ENCODE data around the gene CLCN1.
"Not testable (repeated sequence)": the region's sequence is repeated elsewhere in the genome, so short reads cannot be mapped to it uniquely, and the experiment has no call there.

The CLCN1 gene

GRCh38 chr7:143285470-143285778 is 30.5 kb upstream of the CLCN1 start:
- Histone ChIP-seq H3K9me3 (ENCODE audit: control insufficient read depth, low read length) (no peaks in the 10 kb centered on the region), H3K36me3 (ENCODE audit: control insufficient read depth, insufficient read depth, low read length, severe bottlenecking) (no peaks in the 10 kb centered on the region), H3K9ac (ENCODE audit: low read length) (no peak overlapping the region), H3K4me1 (ENCODE audit: control insufficient read depth, insufficient read depth, low read length) (peaks cover 9% of the 10 kb centered on the region), H3K4me3 (ENCODE audit: low read length) (no peak overlapping the region), H3K27me3 (replicated peaks; ENCODE audit: control insufficient read depth, insufficient read depth, low read length) (no peaks in the 10 kb centered on the region)
- no peak for DNase-seq (ENCODE audit: low read depth)

- no peaks in the 10 kb centered on the region for H3K36me3 ChIP-seq (ENCODE audit: control insufficient read depth, insufficient read depth, low read length, severe bottlenecking)
- H3K4me3 ChIP-seq (ENCODE audit: low read length), result no peak overlapping the region
- H3K9me3 ChIP-seq (ENCODE audit: control insufficient read depth, low read length), result no peaks in the 10 kb centered on the region
- H3K9ac ChIP-seq (ENCODE audit: low read length), result no peak overlapping the region
- H3K4me1 ChIP-seq (ENCODE audit: control insufficient read depth, insufficient read depth, low read length), result peaks cover 9% of the 10 kb centered on the region
- no peaks in the 10 kb centered on the region for H3K27me3 ChIP-seq (replicated peaks; ENCODE audit: control insufficient read depth, insufficient read depth, low read length)
- no peak for DNase-seq (ENCODE audit: low read depth)
Observed at GRCh38 chr7:143285806-143286521, 29.9 kb upstream of the CLCN1 start.

GRCh38 chr7:143286522-143286890 is 29.4 kb upstream of the CLCN1 start:
- Histone ChIP-seq H3K4me3 (ENCODE audit: low read length) (no peak overlapping the region), H3K27me3 (replicated peaks; ENCODE audit: control insufficient read depth, insufficient read depth, low read length) (no peaks in the 10 kb centered on the region), H3K4me1 (ENCODE audit: control insufficient read depth, insufficient read depth, low read length) (peaks cover 9% of the 10 kb centered on the region), H3K9ac (ENCODE audit: low read length) (no peak overlapping the region), H3K9me3 (ENCODE audit: control insufficient read depth, low read length) (no peaks in the 10 kb centered on the region), H3K36me3 (ENCODE audit: control insufficient read depth, insufficient read depth, low read length, severe bottlenecking) (no peaks in the 10 kb centered on the region)
- DNase-seq (ENCODE audit: low read depth), result no peak

GRCh38 chr7:143287339-143287934 is 28.5 kb upstream of the CLCN1 start:
- DNase-seq (ENCODE audit: low read depth), result no peak
- peaks cover 7% of the 10 kb centered on the region for H3K36me3 ChIP-seq (ENCODE audit: control insufficient read depth, insufficient read depth, low read length, severe bottlenecking)
- peak overlapping the region; percentile 73 for H3K4me3 ChIP-seq (ENCODE audit: low read length)
- H3K4me1 ChIP-seq (ENCODE audit: control insufficient read depth, insufficient read depth, low read length), result peaks cover 9% of the 10 kb centered on the region
- no peaks in the 10 kb centered on the region for H3K9me3 ChIP-seq (ENCODE audit: control insufficient read depth, low read length)
- no peaks in the 10 kb centered on the region for H3K27me3 ChIP-seq (replicated peaks; ENCODE audit: control insufficient read depth, insufficient read depth, low read length)
- H3K9ac ChIP-seq (ENCODE audit: low read length), result peak overlapping the region; percentile 18

- Histone ChIP-seq H3K9me3 (ENCODE audit: control insufficient read depth, low read length) (no peaks in the 10 kb centered on the region), H3K36me3 (ENCODE audit: control insufficient read depth, insufficient read depth, low read length, severe bottlenecking) (peaks cover 13% of the 10 kb centered on the region), H3K4me1 (ENCODE audit: control insufficient read depth, insufficient read depth, low read length) (peaks cover 9% of the 10 kb centered on the region), H3K4me3 (ENCODE audit: low read length) (peak within 1 kb of the TSS; percentile 96), H3K9ac (ENCODE audit: low read length) (peak within 1 kb of the TSS; percentile 93), H3K27me3 (replicated peaks; ENCODE audit: control insufficient read depth, insufficient read depth, low read length) (no peaks in the 10 kb centered on the region)
- peak; percentile 98 for DNase-seq (ENCODE audit: low read depth)
Observed at GRCh38 chr7:143287935-143288826, 27.7 kb upstream of the CLCN1 start, which contains the start of gene CASP2. Gene CASP2 (plus strand): TSS chr7:143288351. CDS start chr7:143288456, 105 bp downstream.

- Histone ChIP-seq H3K4me1 (ENCODE audit: control insufficient read depth, insufficient read depth, low read length) (peaks cover 9% of the 10 kb centered on the region), H3K27me3 (replicated peaks; ENCODE audit: control insufficient read depth, insufficient read depth, low read length) (no peaks in the 10 kb centered on the region), H3K9me3 (ENCODE audit: control insufficient read depth, low read length) (no peaks in the 10 kb centered on the region), H3K9ac (ENCODE audit: low read length) (peak overlapping the region; percentile 93), H3K36me3 (ENCODE audit: control insufficient read depth, insufficient read depth, low read length, severe bottlenecking) (peaks cover 19% of the 10 kb centered on the region), H3K4me3 (ENCODE audit: low read length) (peak overlapping the region; percentile 96)
- peak; percentile 68 for DNase-seq (ENCODE audit: low read depth)
Observed at GRCh38 chr7:143288836-143289235, 27.1 kb upstream of the CLCN1 start.

GRCh38 chr7:143289421-143289820 is 26.5 kb upstream of the CLCN1 start:
- Histone ChIP-seq H3K36me3 (ENCODE audit: control insufficient read depth, insufficient read depth, low read length, severe bottlenecking) (peaks cover 25% of the 10 kb centered on the region), H3K4me3 (ENCODE audit: low read length) (peak overlapping the region; percentile 96), H3K9ac (ENCODE audit: low read length) (peak overlapping the region; percentile 93), H3K4me1 (ENCODE audit: control insufficient read depth, insufficient read depth, low read length) (peaks cover 9% of the 10 kb centered on the region), H3K9me3 (ENCODE audit: control insufficient read depth, low read length) (no peaks in the 10 kb centered on the region), H3K27me3 (replicated peaks; ENCODE audit: control insufficient read depth, insufficient read depth, low read length) (no peaks in the 10 kb centered on the region)
- peak; percentile 26 for DNase-seq (ENCODE audit: low read depth)

GRCh38 chr7:143289888-143290287 is 26.0 kb upstream of the CLCN1 start:
- not testable (repeated sequence) for H3K4me1 ChIP-seq (ENCODE audit: control insufficient read depth, insufficient read depth, low read length); H3K27me3 ChIP-seq (replicated peaks; ENCODE audit: control insufficient read depth, insufficient read depth, low read length); DNase-seq (ENCODE audit: low read depth); H3K9me3 ChIP-seq (ENCODE audit: control insufficient read depth, low read length)
- peak overlapping the region; percentile 93 for H3K9ac ChIP-seq (ENCODE audit: low read length)
- peaks cover 30% of the 10 kb centered on the region for H3K36me3 ChIP-seq (ENCODE audit: control insufficient read depth, insufficient read depth, low read length, severe bottlenecking)
- peak overlapping the region; percentile 96 for H3K4me3 ChIP-seq (ENCODE audit: low read length)

GRCh38 chr7:143290293-143290692 is 25.6 kb upstream of the CLCN1 start:
- Histone ChIP-seq H3K4me1 (ENCODE audit: control insufficient read depth, insufficient read depth, low read length) (peaks cover 9% of the 10 kb centered on the region), H3K27me3 (replicated peaks; ENCODE audit: control insufficient read depth, insufficient read depth, low read length) (no peaks in the 10 kb centered on the region), H3K9me3 (ENCODE audit: control insufficient read depth, low read length) (no peaks in the 10 kb centered on the region), H3K9ac (ENCODE audit: low read length) (no peak overlapping the region), H3K36me3 (ENCODE audit: control insufficient read depth, insufficient read depth, low read length, severe bottlenecking) (peaks cover 34% of the 10 kb centered on the region), H3K4me3 (ENCODE audit: low read length) (no peak overlapping the region)
- no peak for DNase-seq (ENCODE audit: low read depth)

- Histone ChIP-seq H3K9me3 (ENCODE audit: control insufficient read depth, low read length) (no peaks in the 10 kb centered on the region), H3K4me1 (ENCODE audit: control insufficient read depth, insufficient read depth, low read length) (peaks cover 9% of the 10 kb centered on the region), H3K36me3 (ENCODE audit: control insufficient read depth, insufficient read depth, low read length, severe bottlenecking) (peaks cover 53% of the 10 kb centered on the region), H3K27me3 (replicated peaks; ENCODE audit: control insufficient read depth, insufficient read depth, low read length) (no peaks in the 10 kb centered on the region), H3K4me3 (ENCODE audit: low read length) (no peak overlapping the region), H3K9ac (ENCODE audit: low read length) (no peak overlapping the region)
- DNase-seq (ENCODE audit: low read depth), result no peak
Observed at GRCh38 chr7:143292876-143293275, 23.0 kb upstream of the CLCN1 start.

- DNase-seq (ENCODE audit: low read depth), result peak; percentile 16
- Histone ChIP-seq H3K4me3 (ENCODE audit: low read length) (no peak overlapping the region), H3K9ac (ENCODE audit: low read length) (no peak overlapping the region), H3K36me3 (ENCODE audit: control insufficient read depth, insufficient read depth, low read length, severe bottlenecking) (peaks cover 73% of the 10 kb centered on the region), H3K9me3 (ENCODE audit: control insufficient read depth, low read length) (no peaks in the 10 kb centered on the region), H3K27me3 (replicated peaks; ENCODE audit: control insufficient read depth, insufficient read depth, low read length) (no peaks in the 10 kb centered on the region), H3K4me1 (ENCODE audit: control insufficient read depth, insufficient read depth, low read length) (peaks cover 10% of the 10 kb centered on the region)
Observed at GRCh38 chr7:143295870-143296269, 20.0 kb upstream of the CLCN1 start.
